B cell (primary cell): ENCODE results near the gene MYPOP. TPM values are rescaled to one million over a fixed set of nuclear protein-coding genes. Genes with fewer than 3 reads are reported as not detected.

Experiments used
- ATAC-seq: fragments of 200-7000 bp; cut with Tn5 transposase; one replicate; pipeline ENCODE4 v1.10.0; 2021; ENCODE audit warnings: low read depth, mild to moderate bottlenecking, moderate number of reproducible peaks, moderate library complexity
- CTCF ChIA-PET: fragments of 350-600 bp; sonication (Branson Sonifier 250); formaldehyde crosslinking; loops from one replicate; lab custom pipeline; 2021; ENCODE audit warnings: antibody characterized with exemption, inconsistent platforms; lab: Charles Lee
- POLR2A ChIA-PET: fragments of 350-600 bp; sonication (Branson Sonifier 250); formaldehyde crosslinking; loops from one replicate; lab custom pipeline; 2021; ENCODE audit warnings: antibody characterized with exemption; lab: Charles Lee
- DNase-seq: peaks from one replicate; pipeline ENCODE4 v3.0.0; 2013
- H2AFZ ChIP-seq: 2 replicates; pipeline ENCODE4 v1.6.1; 2012; ENCODE audit warnings: mild to moderate bottlenecking, low read depth, low read length; ENCODE audit not compliant: insufficient read depth, poor library complexity, severe bottlenecking
- H3K27ac ChIP-seq, 2 donors: 1 replicate in 1 of 2; 2 replicates in 1 of 2; pipeline ENCODE4 v1.5.1; 2012 to 2013; ENCODE audit warnings: low read length in 2 of 2, mild to moderate bottlenecking in 2 of 2, moderate library complexity in 1 of 2
- H3K27me3 ChIP-seq, 4 experiments: fragments of 200-600 bp in 1 of 4; sonication (generic) in 1 of 4; replicated peaks in 1 of 4; 1 replicate in 2 of 4; 2 replicates in 2 of 4; pipeline versions ENCODE4 v1.6.1 to v1.7.0; 2013 to 2016; ENCODE audit warnings: low read length in 3 of 4, mild to moderate bottlenecking in 2 of 4, mixed read lengths in 1 of 4, moderate library complexity in 1 of 4; ENCODE audit not compliant: insufficient read depth in 4 of 4, control insufficient read depth in 3 of 4; ENCODE audit errors: control extremely low read depth in 1 of 4
- H3K36me3 ChIP-seq, 2 experiments: replicated peaks in 1 of 2; 1 replicate in 1 of 2; 2 replicates in 1 of 2; pipeline versions ENCODE4 v1.6.1 to v1.7.1; 2013; ENCODE audit warnings: low read length in 1 of 2; ENCODE audit not compliant: insufficient read depth in 2 of 2, control insufficient read depth in 1 of 2; ENCODE audit errors: control extremely low read depth in 1 of 2, extremely low read depth in 1 of 2
- H3K4me1 ChIP-seq, 2 donors: fragments of 200-600 bp in 1 of 2; sonication (generic) in 1 of 2; 1 replicate in 1 of 2; 2 replicates in 1 of 2; pipeline versions ENCODE4 v1.5.1 to v1.6.1; 2013 to 2017; ENCODE audit warnings: low read length in 2 of 2; ENCODE audit not compliant: control insufficient read depth in 2 of 2, insufficient read depth in 2 of 2
- H3K4me2 ChIP-seq: replicated peaks from 2 replicates; pipeline ENCODE3; 2012; ENCODE audit warnings: mild to moderate bottlenecking, low read depth, low read length; ENCODE audit not compliant: poor library complexity, severe bottlenecking
- H3K4me3 ChIP-seq, 5 experiments: fragments of 200-600 bp in 1 of 5; sonication (generic) in 1 of 5; 1 replicate in 3 of 5; 2 replicates in 2 of 5; pipeline versions ENCODE4 v1.5.1 to v1.7.0; 2011 to 2016; ENCODE audit warnings: low read length in 4 of 5, mild to moderate bottlenecking in 4 of 5, low read depth in 2 of 5, control low read depth in 1 of 5, moderate library complexity in 1 of 5; ENCODE audit not compliant: insufficient read depth in 1 of 5; ENCODE audit errors: control extremely low read depth in 1 of 5, extremely low read depth in 1 of 5
- H3K79me2 ChIP-seq: fragments of 200-600 bp; sonication (generic); one replicate; pipeline ENCODE4 v1.6.0; 2016; ENCODE audit warnings: low read length; ENCODE audit not compliant: control insufficient read depth, insufficient read depth
- H3K9ac ChIP-seq: fragments of 200-600 bp; sonication (generic); 2 replicates; pipeline ENCODE4 v1.6.1; 2017; ENCODE audit warnings: mild to moderate bottlenecking, low read length, moderate library complexity
- H3K9me3 ChIP-seq, 3 donors: one replicate each; pipeline versions ENCODE4 v1.6.1 to v1.7.1; 2013; ENCODE audit warnings: low read length in 2 of 3; ENCODE audit not compliant: control insufficient read depth in 2 of 3, insufficient read depth in 1 of 3; ENCODE audit errors: control extremely low read depth in 1 of 3
- H4K20me1 ChIP-seq: 2 replicates; pipeline ENCODE4 v1.6.0; 2012; ENCODE audit warnings: mild to moderate bottlenecking, low read length; ENCODE audit not compliant: insufficient read depth, control insufficient read depth, poor library complexity, severe bottlenecking
- H3K27ac Mint-ChIP-seq: one replicate; pipeline ENCODE4 v1.8.0; 2021; ENCODE audit warnings: mixed read lengths
- H3K27me3 Mint-ChIP-seq: one replicate; pipeline ENCODE4 v1.8.0; 2021; ENCODE audit warnings: mixed read lengths
- H3K4me1 Mint-ChIP-seq: one replicate; pipeline ENCODE4 v1.8.0; 2021; ENCODE audit warnings: mixed read lengths
- H3K4me3 Mint-ChIP-seq: one replicate; pipeline ENCODE4 v1.8.0; 2021; ENCODE audit warnings: mixed read lengths
- H3K9me3 Mint-ChIP-seq: one replicate; pipeline ENCODE4 v1.8.0; 2022; ENCODE audit warnings: mixed read lengths; ENCODE audit not compliant: insufficient read depth
- CTCF ChIP-seq: fragments of 200-600 bp; IDR thresholded peaks from one replicate; pipeline ENCODE4 v1.8.0; 2022; ENCODE audit warnings: antibody characterized with exemption, mild to moderate bottlenecking
- EZH2 ChIP-seq: IDR thresholded peaks from 2 replicates; pipeline ENCODE4 v1.6.1; 2012; ENCODE audit warnings: borderline replicate concordance, low read depth, mild to moderate bottlenecking, moderate library complexity, low read length; ENCODE audit not compliant: insufficient read depth, poor library complexity, severe bottlenecking
- WGBS: methylation state at CpG from one replicate; pipeline ENCODE4 v1.1.5; 2013; ENCODE audit warnings: missing lambda C conversion rate; ENCODE audit not compliant: insufficient coverage; 5-methylcytosine and 5-hydroxymethylcytosine counted together
- intact Hi-C: fragments of 100-400 bp; cut with micrococcal nuclease; formaldehyde crosslinking; loops from one replicate; pipeline ENCODE4 v1.10.0; 2022
- polyA plus RNA-seq: library from polyadenylated mRNA; depleted of rRNA; stranded (reverse); fragments of >200 nt; gene quantifications from 2 replicates; pipeline ENCODE4 v1.2.3, GENCODE V29; 2012
- total RNA-seq, 2 donors: library from RNA; stranded (reverse); fragments of 120-200 nt in 1 of 2; gene quantifications; 1 replicate in 1 of 2; 2 replicates in 1 of 2; pipeline versions ENCODE4 v1.2.3 to v1.2.4, GENCODE V29; 2013 to 2022

The MYPOP gene
- total and polyA plus RNA-seq, 2 donors (not counting 1 experiment from before 2014, with no cell fraction given): 5.7 to 12.1 TPM

GRCh38 chr19:45886427-45887199, 15.8 kb downstream of the MYPOP start:
- Mint-ChIP-seq H3K4me1 (peaks cover 28% of the 10 kb centered on the region), H3K9me3 (no peaks in the 10 kb centered on the region), H3K27me3 (no peaks in the 10 kb centered on the region), H3K27ac (peak overlapping the region; percentile 94), H3K4me3 (peak overlapping the region; percentile 95)
- Histone ChIP-seq H3K4me2 (peak overlapping the region; percentile 97), H3K27ac (peak overlapping the region; percentile 83 to 90), H4K20me1 (peaks cover 39% of the 10 kb centered on the region), H3K9ac (peak overlapping the region; percentile 74), H2AFZ (peak overlapping the region; percentile 90), H3K27me3 (no peaks in the 10 kb centered on the region), H3K4me3 (peak overlapping the region; percentile 68 to 86 (median 78)), H3K36me3 (peaks cover 0 to 5% of the 10 kb centered on the region in 2 experiments), H3K4me1 (peaks cover 24 to 39% of the 10 kb centered on the region in 2 donors), H3K9me3 (peaks cover 0 to 2% (median 0%) of the 10 kb centered on the region in 3 donors), H3K79me2 (peaks cover 29% of the 10 kb centered on the region)
- peak; percentile 68 for ATAC-seq
- peak; percentile 94 for DNase-seq
- no peak for TF ChIP-seq EZH2
- TF ChIP-seq CTCF: no peak
- WGBS: under 1% methylated on average over 16 of the region's 32 CpGs
- ChIA-PET POLR2A (interaction anchor here (1.0 to 2.9 kb wide), 4 partner anchors 16 to 1386 kb away, joined by 4 to 33 read pairs (median 6); partner anchors contain the start of genes MYPOP, SIX5, SYMPK and ZNF180), CTCF (interaction anchor here (0.6 to 3.4 kb wide), 7 partner anchors 23 to 835 kb away, joined by 3 to 24 read pairs (median 3); partner anchors contain the start of genes FOXA3, QPCTL and SYMPK)
- intact Hi-C loops: loop anchor here (1.0 to 5.0 kb wide), 7 partner anchors 16 to 379 kb away; partner anchors contain the start of genes CCDC61, MYPOP, OPA3 and SIX5
